Hypothalamus (tissue), 51 donors: Measurements from ENCODE around the gene DAAM1.

Experiments used
- DNase-seq, 51 donors: peaks; one replicate each; lab custom pipeline; 2025; lab: John Stamatoyannopoulos, UW

The DAAM1 gene

GRCh38 chr14:59188461-59189090, at the start of gene DAAM1:
Gene DAAM1 (plus strand): TSS chr14:59188667. CDS start chr14:59263478, 74,811 bp downstream.
- peak; percentile 67 to 99 (median 97) for DNase-seq

- no peak for DNase-seq
Observed at GRCh38 chr14:59139324-59139723, 49.1 kb upstream of the DAAM1 start.

- no peak for DNase-seq
Observed at GRCh38 chr14:59140106-59140843, 48.2 kb upstream of the DAAM1 start.

GRCh38 chr14:59146484-59146883, 42.0 kb upstream of the DAAM1 start:
- no peak for DNase-seq

- DNase-seq: no peak
Observed at GRCh38 chr14:59147007-59147406, 41.5 kb upstream of the DAAM1 start.

GRCh38 chr14:59148334-59148900, 40.0 kb upstream of the DAAM1 start:
- DNase-seq: no peak

GRCh38 chr14:59150990-59151389, 37.5 kb upstream of the DAAM1 start:
- DNase-seq: peak in 2 of 51 donors; percentile 2 to 3

- DNase-seq: no peak
Observed at GRCh38 chr14:59154373-59154772, 34.1 kb upstream of the DAAM1 start.

GRCh38 chr14:59155886-59156285, 32.6 kb upstream of the DAAM1 start:
- DNase-seq: no peak

- no peak for DNase-seq
Observed at GRCh38 chr14:59159169-59159568, 29.3 kb upstream of the DAAM1 start.

GRCh38 chr14:59160506-59160905, 28.0 kb upstream of the DAAM1 start:
- no peak for DNase-seq

GRCh38 chr14:59161561-59162175, 26.8 kb upstream of the DAAM1 start:
- peak in 7 of 51 donors; percentile 2 to 34 (median 8) for DNase-seq

- no peak for DNase-seq
Observed at GRCh38 chr14:59166258-59166657, 22.2 kb upstream of the DAAM1 start.

GRCh38 chr14:59175404-59175803, 13.1 kb upstream of the DAAM1 start:
- no peak for DNase-seq

GRCh38 chr14:59176765-59177164, 11.7 kb upstream of the DAAM1 start:
- no peak for DNase-seq

GRCh38 chr14:59177262-59177661, 11.2 kb upstream of the DAAM1 start:
- no peak for DNase-seq

GRCh38 chr14:59181791-59182190, 6.7 kb upstream of the DAAM1 start:
- DNase-seq: no peak

- DNase-seq: no peak
Observed at GRCh38 chr14:59182641-59183040, 5.8 kb upstream of the DAAM1 start.

- DNase-seq: no peak
Observed at GRCh38 chr14:59183150-59183549, 5.3 kb upstream of the DAAM1 start.

GRCh38 chr14:59184396-59184795, 4.1 kb upstream of the DAAM1 start:
- no peak for DNase-seq

GRCh38 chr14:59185676-59186075, 2.8 kb upstream of the DAAM1 start:
- no peak for DNase-seq

GRCh38 chr14:59186306-59186705, 2.2 kb upstream of the DAAM1 start:
- peak in 1 of 51 donors; percentile 6 for DNase-seq
